Activated CD8-positive, alpha-beta memory T cell treated with anti-CD3 and anti-CD28 coated beads for 36 hours (primary cell): ENCODE data around the gene RAB6B. TPM values are rescaled to one million over a fixed set of nuclear protein-coding genes. Genes with fewer than 3 reads are reported as not detected.

ENCODE experiments used
- CTCF ChIA-PET: fragments of 350-600 bp; sonication (Branson Sonifier 250); formaldehyde crosslinking; loops from one replicate; lab custom pipeline; 2021; ENCODE audit warnings: antibody characterized with exemption; lab: Charles Lee
- POLR2A ChIA-PET: fragments of 350-600 bp; sonication (Branson Sonifier 250); formaldehyde crosslinking; loops from one replicate; lab custom pipeline; 2021; ENCODE audit warnings: antibody characterized with exemption; lab: Charles Lee
- total RNA-seq, 2 experiments: library from RNA; stranded (reverse); gene quantifications; one replicate each; pipeline ENCODE4 v1.2.3, GENCODE V29; 2021

Gene RAB6B
- total RNA-seq, 2 experiments from 2014 or later = 0.42 to 0.57 TPM

DNA sequence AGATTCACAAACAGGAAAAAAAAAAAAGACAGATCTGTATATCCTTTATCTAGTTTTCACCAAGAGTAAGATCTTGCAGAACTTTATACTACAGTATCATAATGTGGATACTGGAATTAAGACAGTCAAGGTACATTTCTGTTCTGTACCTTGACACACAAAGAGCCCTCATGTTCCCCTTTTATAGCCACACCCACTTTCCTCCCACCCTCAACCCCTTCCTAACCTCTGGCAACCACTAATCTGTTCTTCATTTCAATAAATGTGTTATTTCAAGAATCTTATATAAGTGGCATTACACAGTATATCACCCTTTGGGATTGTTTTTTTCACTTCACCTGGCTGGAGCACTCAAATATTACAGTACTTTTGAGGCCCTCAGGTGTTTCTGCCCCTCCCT lies 3.6 kb upstream of the RAB6B start:
- CTCF ChIA-PET = no interaction called here
- POLR2A ChIA-PET = no interaction called here

DNA sequence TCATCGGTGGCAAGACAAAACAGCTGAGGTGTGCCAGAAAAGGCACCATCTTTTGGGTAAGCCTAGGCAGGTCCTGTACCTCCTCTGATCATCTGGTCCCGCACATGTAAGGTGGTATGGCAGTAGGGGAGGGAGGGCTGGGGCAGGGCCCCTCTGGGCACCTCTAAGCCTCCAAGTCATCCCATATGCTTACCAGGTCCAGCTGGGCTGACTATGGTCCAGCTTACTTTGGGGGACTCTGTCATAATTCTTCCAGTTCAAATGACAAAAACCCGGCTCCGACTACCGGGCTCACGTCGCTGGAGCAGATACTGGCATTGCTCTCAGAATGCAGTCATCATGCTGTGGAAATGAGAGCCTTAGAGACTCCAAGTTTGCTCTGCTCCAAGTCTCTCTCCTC lies 1.9 kb upstream of the RAB6B start:
- ChIA-PET POLR2A (no interaction called here), CTCF (no interaction called here)

DNA sequence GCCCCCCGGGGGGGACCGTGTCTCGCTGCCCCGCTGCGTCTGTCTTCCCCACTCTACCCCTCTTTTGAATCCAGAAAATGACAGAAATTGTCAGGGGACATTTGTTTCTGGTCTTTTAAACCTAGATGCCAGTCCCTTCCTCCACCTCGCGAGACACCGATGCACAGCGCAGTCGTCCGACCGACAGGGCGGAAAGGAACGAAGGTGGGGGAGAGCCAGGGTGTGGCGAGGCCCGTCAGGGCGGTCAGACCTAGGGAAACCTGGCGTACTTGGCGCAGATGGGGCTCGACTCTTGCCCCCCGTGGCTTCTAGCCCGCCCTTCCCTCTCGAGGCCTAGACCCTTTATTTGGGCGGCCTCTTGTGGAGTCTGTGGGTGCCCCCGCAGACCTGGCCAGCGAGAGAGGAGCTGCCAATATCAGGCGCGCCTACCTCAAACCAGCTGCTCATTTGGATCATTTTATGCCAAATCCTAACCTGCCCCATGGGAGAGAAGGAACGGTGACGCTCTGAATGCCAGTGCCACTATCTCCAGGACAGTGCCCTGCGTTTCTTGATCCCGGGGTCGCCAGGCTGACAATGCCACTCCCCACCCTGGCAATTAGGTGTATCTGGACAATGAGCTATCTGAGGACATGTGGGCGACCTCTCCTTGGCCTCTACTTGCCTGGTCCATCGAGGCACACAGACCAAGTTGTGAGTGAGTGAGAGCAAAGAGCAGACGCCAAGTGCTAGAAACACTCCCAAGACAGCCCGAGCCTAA lies 500 bp upstream of the RAB6B start:
- CTCF ChIA-PET = interaction anchor here (0.9 kb wide), 1 partner anchor 32 kb away, joined by 3 read pairs; no protein-coding TSS in a partner anchor

DNA sequence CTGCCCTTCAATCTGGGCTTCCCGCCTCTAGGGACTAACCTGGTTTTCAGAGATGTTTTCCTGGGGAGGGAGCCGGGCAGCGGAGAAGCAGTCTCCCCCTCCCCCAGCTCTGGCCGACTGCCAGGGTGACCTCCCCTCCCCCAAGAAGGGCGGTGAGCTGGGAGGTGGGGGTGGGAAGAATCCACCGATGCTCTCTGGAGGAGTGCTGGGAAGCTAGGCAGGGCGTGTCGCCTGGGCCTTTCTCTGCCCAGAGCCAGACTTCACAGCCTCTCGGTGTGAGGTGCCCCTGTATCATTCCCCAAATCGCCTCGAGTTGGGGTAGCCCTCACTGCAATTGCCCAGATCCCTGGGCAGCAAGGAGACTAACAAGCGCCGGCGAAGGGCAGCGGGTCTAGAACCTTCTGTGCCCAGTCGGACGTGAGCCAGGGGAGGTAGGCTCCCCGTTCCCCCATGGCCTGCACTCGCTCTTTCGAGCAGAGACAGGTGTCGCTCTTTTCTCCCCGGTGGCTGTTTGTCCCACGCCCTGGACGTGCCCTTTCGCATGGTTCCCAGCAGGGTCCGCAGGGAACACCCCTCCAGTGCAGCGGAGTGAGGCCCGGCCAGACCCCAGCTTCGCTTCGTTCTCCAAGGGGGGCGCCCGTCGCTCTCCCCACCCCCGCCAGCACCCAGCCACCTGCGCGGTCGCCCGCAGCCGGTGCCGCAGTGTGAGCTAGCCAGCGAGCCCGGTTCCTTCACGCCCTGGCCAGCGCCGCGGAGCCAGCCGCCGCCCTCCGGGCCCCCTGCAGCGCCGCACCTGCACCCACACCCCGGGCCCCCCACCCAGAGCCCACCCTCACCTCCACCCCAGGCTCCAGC lies 1.1 kb downstream of the RAB6B start:
- CTCF ChIA-PET = no interaction called here
- POLR2A ChIA-PET = no interaction called here

More for the DNA sequence above, 500 bp upstream of the RAB6B start:
- POLR2A ChIA-PET = no interaction called here

DNA sequence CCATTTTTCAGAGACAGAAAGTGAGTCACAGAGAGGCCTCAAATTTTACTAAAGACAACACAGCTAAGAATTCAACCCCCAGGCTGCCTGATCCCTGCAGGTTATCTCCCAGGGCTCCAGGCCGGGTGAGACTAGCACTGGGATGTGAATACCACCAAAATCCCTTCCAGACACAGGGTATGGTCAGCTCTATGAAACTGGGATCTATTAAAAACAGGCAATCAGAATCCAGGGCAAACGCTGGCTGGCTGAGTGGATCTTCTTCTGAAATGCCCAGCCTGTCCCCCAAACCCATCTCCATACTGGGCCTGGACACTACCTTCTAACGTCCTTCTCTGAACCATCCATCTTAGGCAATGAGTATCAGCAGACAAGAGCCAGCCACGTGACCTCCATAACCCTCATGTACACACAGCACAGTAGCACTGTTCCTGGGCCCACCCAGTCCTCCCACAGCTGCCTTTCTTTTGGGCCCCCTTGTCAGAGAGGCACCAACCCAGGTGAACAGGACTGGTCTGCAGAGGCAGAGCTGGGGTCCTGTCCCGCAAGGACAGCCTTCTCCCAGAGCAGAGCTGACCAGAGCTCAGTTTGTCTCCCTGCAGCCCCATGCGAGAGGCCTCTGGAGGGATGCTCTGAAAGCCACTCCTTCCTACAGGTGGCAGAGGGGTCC lies 1.9 kb downstream of the RAB6B start:
- ChIA-PET POLR2A (no interaction called here), CTCF (no interaction called here)

DNA sequence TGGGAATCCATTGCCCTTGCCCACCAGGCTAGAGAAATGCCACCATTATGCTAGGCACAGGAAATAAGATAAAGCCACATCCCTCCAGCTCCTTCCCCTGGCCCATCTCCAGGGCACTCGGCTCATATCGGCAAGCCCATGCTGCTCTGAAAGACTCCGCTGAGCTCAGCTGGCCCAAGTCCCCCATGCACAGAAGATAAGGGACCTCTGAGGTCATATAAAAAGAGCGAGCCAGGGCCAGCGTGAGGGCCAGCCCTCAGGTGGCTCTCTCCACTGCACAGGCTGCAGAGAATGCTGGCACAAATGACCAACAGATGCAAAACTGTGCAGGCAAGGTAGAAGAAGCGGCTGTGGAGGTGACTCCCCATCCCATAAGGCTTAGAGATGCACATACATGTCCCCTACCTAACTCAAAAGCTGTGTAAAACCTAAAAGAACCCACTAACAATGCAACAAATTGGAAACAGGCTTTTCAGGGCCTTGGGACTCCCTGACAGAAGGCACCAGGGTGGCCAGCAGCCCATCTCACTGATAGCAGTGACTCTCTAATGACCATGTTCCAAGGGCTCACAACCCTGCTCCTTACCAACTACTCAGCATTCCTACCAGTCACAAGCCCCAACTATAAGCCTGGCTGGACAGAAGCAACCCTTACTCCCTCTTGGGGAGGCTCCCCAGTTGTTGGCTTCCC lies 3.0 kb downstream of the RAB6B start:
- ChIA-PET POLR2A (no interaction called here), CTCF (no interaction called here)

DNA sequence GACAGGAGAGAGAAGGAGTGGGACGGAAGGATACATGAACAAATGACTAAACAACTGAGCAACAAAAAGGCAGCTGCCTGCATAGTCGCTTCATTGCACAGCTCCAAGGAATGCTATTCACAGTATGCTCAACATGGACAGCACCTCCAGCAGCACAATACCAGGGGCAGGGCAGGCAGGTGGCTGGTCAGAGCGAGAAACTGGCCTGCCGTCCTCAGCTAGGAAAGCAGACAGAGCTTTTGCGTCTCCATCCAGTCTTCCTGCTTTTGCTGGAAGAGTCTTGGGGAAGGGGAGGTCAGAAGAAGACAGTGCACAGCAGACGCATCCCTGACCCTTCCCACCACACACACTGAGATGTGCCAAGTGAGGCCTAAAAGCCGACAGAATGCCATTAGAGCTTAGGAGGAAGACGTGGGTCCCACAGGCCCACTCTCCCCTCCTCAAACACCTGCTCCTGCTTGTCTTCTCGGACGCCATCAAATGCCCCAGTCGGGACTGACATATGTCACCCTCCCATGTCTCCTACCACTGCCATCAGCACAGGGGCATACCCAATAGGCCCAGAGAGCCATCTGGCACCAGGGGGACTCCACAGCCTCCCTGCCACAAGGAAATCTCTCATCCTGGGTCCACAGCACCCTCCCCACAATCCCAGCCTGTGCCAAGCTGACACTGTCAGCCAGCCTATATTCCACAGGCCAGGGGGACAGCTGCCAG lies 3.9 kb downstream of the RAB6B start:
- ChIA-PET CTCF (no interaction called here), POLR2A (no interaction called here)

DNA sequence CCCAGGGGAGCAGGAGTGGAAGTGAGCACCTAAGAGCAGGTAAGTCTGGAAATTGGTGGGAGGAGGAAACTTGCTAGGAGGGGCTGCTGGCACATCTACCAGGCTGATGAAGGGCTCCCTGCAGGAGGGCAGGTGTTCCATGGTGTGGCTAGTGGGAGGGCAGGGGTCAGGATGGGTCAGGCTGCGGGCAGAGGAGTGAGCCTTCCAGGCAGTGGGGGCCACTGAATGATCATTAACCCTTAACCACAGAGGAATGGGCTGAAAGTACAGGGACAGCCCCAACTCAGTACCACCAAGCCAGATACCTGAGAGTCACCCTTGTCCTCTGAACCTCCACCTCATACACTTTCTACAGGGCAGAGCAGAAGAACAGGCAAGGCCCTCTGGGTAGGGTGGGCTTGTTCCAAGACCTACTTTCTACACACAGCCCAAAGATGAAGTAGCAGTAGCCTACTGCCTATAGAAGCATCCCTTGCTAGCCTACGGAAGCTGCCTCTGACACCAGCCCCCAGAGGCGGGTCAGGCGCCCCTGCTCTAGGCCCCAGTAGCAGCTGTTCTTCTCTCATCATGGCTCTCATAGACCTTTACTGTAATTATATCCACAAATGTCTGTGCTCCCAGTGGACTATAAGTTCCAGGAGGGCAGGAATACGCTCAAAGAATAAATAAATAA lies 4.6 kb downstream of the RAB6B start:
- CTCF ChIA-PET = no interaction called here
- POLR2A ChIA-PET = no interaction called here

DNA sequence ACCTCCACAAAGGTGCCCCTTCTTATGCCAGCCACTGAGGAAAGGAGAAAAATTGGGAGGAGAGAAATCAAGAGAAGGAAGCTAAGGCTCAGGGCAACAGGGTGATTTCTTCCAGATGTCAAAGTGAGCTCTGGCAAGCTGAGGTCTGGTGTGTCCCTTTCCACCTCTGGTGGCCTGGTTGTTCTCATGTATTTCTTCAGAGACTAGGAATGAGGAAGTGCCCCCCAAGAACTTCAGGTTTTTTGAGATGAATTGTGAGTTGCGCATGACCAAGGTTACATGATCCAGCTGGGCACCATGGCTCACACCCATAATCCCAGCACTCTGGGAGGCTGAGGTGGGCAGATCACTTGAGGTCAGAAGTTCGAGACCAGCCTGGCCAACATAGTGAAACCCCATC lies 5.6 kb downstream of the RAB6B start:
- CTCF ChIA-PET = no interaction called here
- POLR2A ChIA-PET = no interaction called here

DNA sequence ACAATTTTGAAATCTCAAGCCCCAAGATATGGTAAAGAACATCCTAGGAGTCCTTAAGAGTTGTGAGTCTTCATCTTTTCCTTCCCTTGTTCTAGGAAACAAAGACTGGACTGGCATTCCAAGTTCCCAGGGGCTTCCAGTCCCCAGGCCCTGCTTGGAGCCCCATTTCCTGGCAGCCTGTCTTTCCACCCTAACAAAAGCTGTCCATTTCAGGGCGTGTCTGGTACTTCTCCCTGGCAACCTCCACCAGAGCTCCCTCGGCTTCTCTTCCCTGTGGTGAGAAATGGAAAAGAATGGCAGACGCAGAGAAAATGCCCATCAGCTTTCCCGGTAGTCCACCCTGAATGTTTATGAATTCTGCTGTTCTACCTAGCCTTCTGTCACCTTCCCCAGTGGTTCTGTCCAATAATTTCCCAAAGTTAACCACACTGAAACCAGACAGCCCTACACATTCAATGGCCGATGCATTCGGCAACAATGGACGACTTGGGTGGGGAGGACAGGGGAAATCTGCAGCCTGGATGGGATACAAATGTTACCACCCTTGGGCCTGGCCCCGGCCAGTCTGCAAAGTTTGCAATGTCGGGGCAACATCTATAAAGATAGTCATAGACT lies 6.8 kb downstream of the RAB6B start:
- ChIA-PET CTCF (no interaction called here), POLR2A (no interaction called here)

DNA sequence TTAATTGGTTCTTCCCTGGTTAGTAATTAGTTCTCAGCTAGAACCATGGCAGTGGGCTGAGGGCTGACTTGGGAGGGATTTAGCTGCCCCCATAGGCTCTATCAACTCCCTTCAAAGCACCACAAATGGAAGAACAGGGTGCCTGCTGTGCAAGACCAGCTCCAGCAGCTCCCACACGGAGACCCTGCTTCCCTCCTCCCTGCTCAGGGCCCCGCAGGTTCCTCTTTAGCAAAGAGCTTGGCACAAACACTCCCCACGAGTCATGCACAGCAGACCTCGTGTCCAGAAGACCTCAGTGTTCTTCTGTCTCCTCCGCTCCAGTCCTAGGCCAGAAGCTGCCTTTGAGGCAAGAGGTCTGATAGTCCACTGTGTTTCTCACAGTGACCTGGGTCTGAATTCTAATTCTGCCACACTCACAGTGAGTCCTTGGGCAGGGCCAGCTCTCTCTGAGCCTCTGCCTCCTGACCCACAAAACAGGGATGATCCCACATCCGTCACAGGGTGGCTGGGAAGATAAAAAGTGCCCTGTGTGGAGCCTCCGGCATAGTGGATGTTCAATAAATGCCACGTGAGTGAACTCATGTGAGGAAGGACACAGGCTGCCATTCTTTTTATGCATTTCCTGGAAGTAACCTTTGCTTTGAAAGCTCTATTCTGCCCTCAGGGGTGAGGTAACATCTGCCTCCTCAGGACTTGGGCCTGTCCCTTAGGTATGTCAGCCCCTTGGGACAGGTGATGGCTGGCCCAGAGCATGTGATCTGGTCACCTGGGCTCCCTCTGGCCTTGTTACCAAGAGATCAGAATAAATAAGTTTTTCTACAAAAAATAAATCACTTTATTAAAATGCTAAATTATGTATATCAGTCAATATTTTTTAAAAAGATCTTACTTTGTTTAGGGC lies 7.6 kb downstream of the RAB6B start:
- ChIA-PET POLR2A (no interaction called here), CTCF (no interaction called here)

DNA sequence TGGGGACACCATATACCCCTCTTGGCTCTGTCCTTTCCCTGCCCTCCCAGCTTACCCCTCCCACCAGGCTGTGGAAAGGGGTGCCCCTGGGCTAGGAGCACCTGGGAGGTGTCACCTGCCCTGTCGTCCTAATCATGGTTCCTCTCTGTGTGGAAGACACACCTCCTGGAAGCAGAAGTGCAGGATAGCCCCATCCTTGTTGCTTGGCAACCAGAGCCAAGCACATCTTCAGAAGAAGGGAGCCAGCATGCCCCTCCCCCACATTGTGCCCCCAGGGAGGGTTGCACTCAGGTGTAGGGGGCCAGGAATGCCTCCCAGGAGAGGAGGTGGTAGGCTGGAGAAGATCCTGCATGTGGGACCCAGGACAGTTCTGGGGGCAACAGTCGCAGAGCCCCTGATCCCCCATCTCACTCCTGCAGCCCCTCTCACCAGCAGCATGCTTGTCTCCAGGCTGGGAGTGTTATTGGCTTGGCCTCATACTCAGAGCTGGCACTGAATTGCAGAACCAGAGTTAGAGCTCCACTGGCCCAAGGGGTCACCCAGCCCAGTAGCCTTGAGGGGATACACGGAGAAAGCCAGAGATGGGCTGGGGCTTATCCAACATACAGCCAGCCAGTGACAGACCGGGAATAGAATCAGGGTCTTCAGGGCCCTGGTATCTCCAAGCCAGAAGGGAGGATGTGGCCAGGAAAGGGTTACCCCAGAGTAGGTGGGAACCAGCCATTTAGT lies 8.4 kb downstream of the RAB6B start:
- POLR2A ChIA-PET = no interaction called here
- CTCF ChIA-PET = no interaction called here

DNA sequence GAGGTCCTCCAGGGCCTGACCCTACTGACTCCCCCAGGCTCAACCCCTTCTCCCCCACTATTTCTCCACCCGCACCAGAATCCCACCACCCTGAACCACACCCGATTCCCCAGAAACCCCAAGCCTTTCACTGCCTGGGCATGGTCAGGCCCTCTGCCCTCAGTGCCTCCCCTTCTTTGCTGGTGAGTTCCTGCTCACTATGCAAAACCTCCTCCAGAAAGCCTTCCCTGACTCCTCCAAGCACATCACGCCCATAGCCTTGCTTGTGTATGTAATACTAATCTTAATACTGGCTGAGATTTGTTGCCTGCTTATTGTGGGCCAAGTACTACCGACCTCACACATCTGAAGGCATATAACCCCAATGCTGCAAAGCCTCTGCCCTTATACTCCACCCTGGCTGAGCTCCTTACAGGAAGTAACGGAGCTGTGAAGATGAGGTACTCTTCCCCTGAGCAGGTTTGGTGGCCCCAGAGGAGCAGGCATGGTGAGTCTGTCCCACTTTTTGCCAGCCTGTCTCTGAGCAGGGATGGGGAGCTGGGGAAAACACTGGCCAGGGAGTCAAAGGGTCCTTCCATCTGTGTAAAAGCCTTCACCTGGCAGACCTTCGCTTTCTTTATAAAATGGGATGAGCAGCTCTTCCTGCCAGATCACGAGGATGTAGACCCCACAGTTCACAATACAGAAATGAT lies 9.5 kb downstream of the RAB6B start:
- POLR2A ChIA-PET = no interaction called here
- CTCF ChIA-PET = no interaction called here

DNA sequence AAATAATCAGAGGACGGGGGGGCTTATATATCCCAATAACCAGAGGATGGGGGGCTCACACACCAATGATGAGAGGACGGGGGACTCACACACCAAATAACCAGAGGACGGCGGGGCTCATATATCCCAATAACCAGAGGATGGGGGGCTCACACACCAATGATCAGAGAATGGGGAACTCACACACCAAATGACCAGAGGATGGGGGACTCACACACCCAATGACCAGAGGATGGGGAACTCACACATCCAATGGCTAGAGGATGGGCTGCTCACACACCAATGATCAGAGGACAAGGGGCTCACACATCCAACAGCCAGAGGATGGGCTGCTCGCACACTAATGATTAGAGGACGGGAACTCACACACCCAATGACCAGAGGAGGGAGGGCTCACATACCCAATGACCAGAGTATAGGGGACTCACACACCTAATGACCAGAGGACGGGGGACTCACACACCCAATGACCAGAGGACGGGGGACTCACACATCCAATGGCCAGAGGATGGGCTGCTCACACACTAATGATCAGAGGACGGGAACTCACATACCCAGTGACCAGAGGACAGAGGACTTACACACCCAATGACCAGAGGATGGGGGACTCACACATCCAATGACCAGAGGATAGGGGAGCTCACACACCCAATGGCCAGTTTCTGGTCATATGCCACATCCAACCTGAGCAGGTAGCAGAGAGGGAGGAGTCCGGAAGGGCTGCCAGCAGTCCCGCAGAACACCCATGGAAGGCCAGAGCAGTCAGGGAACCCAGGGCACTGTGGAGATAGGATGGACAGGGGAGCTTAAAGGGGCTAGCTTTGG lies 10.6 kb downstream of the RAB6B start:
- ChIA-PET POLR2A (no interaction called here), CTCF (interaction anchor here (0.5 kb wide), 1 partner anchor 71 kb away, joined by 3 read pairs; no protein-coding TSS in a partner anchor)
